GM19035 (cell line): ENCODE measurements around the gene ELOA.
"Not testable (repeated sequence)": the region's sequence is repeated elsewhere in the genome, so short reads cannot be mapped to it uniquely, and the experiment has no call there.

Source experiments
- ATAC-seq: cut with Tn5 transposase; IDR thresholded peaks from one replicate; pipeline ENCODE4 v1.9.1; 2021; ENCODE audit not compliant: unreplicated experiment

Gene ELOA

GRCh38 chr1:23783141-23783540, 39.9 kb downstream of the ELOA start:
- not testable (repeated sequence) for ATAC-seq

GRCh38 chr1:23784846-23785245, 41.6 kb downstream of the ELOA start:
- no peak for ATAC-seq

GRCh38 chr1:23787701-23788100, 44.4 kb downstream of the ELOA start:
- no peak for ATAC-seq

GRCh38 chr1:23788695-23789094, 45.4 kb downstream of the ELOA start:
- no peak for ATAC-seq

GRCh38 chr1:23790696-23791515, 47.6 kb downstream of the ELOA start, which contains the start of gene LYPLA2:
TSS of gene LYPLA2 (plus strand) at chr1:23791145. CDS start at chr1:23792683, 1,538 bp downstream.
- ATAC-seq = peak; percentile 80

- ATAC-seq = no peak
Observed at GRCh38 chr1:23791516-23792047, 48.3 kb downstream of the ELOA start.

- no peak for ATAC-seq
Observed at GRCh38 chr1:23792151-23792945, 49.1 kb downstream of the ELOA start.

- no peak for ATAC-seq
Observed at GRCh38 chr1:23793018-23793781, 49.9 kb downstream of the ELOA start.

- ATAC-seq = no peak
Observed at GRCh38 chr1:23793861-23794731, 50.8 kb downstream of the ELOA start.

- not testable (repeated sequence) for ATAC-seq
Observed at GRCh38 chr1:23794732-23795182, 51.5 kb downstream of the ELOA start.

- no peak for ATAC-seq
Observed at GRCh38 chr1:23795676-23796465, 52.6 kb downstream of the ELOA start.

- ATAC-seq = no peak
Observed at GRCh38 chr1:23796466-23797271, 53.4 kb downstream of the ELOA start.

- ATAC-seq = no peak
Observed at GRCh38 chr1:23797478-23798448, 54.5 kb downstream of the ELOA start.

GRCh38 chr1:23798662-23799142, 55.4 kb downstream of the ELOA start:
- ATAC-seq = no peak

GRCh38 chr1:23799255-23799569, 55.9 kb downstream of the ELOA start:
- no peak for ATAC-seq

- peak; percentile 17 for ATAC-seq
Observed at GRCh38 chr1:23799570-23800399, 56.5 kb downstream of the ELOA start.
